H1 (cell line): ENCODE results near the gene CA10. TPM values are rescaled to one million over a fixed set of nuclear protein-coding genes. Genes with fewer than 3 reads are reported as not detected.

ENCODE experiments used
- CTCF ChIA-PET: fragments of 300-600 bp; sonication (Branson Sonifier 250); formaldehyde crosslinking; loops from one replicate; lab custom pipeline; 2021; ENCODE audit not compliant: partially characterized antibody; lab: Charles Lee
- POLR2A ChIA-PET: fragments of 300-600 bp; sonication (Branson Sonifier 250); formaldehyde crosslinking; loops from one replicate; lab custom pipeline; 2021; ENCODE audit warnings: inconsistent platforms; ENCODE audit not compliant: partially characterized antibody; lab: Charles Lee
- DNase-seq, 2 experiments: peaks; one replicate each; pipeline versions ENCODE4 v3.0.0 to v3.0.0-alpha.2; 2010 to 2022; ENCODE audit warnings: low spot score in 2 of 2, low read depth in 1 of 2, mixed read lengths in 1 of 2
- FAIRE-seq: peaks from 2 replicates; lab custom pipeline; 2011; peaks lifted over from hg19 to GRCh38; lab: Jason Lieb, UNC
- H2AFZ ChIP-seq: 2 replicates; pipeline ENCODE4 v1.8.1; 2012; ENCODE audit warnings: low read length, inconsistent platforms
- H2AK5ac ChIP-seq: 2 replicates; pipeline ENCODE4 v1.6.1; 2013; ENCODE audit warnings: low read depth, low read length
- H2BK120ac ChIP-seq: replicated peaks from 2 replicates; pipeline ENCODE3; 2013; ENCODE audit warnings: low read depth, low read length, inconsistent platforms
- H2BK12ac ChIP-seq: 2 replicates; pipeline ENCODE4 v1.6.1; 2013; ENCODE audit warnings: low read depth, low read length
- H2BK15ac ChIP-seq: 2 replicates; pipeline ENCODE4 v1.6.1; 2013; ENCODE audit warnings: low read length
- H2BK20ac ChIP-seq: 2 replicates; pipeline ENCODE4 v1.6.1; 2013; ENCODE audit warnings: low read length
- H2BK5ac ChIP-seq: 2 replicates; pipeline ENCODE4 v1.6.1; 2013; ENCODE audit warnings: low read depth, low read length
- H3K14ac ChIP-seq: 2 replicates; pipeline ENCODE4 v1.6.1; 2013; ENCODE audit warnings: inconsistent platforms; ENCODE audit not compliant: insufficient read length
- H3K18ac ChIP-seq: 2 replicates; pipeline ENCODE4 v1.6.1; 2013; ENCODE audit warnings: low read length; ENCODE audit errors: extremely low read depth
- H3K23ac ChIP-seq: 2 replicates; pipeline ENCODE4 v1.6.1; 2013; ENCODE audit warnings: inconsistent platforms; ENCODE audit not compliant: insufficient read length
- H3K23me2 ChIP-seq: 2 replicates; pipeline ENCODE4 v1.6.1; 2013; ENCODE audit warnings: low read depth, low read length
- H3K27ac ChIP-seq: 2 replicates; pipeline ENCODE4 v1.6.1; 2011; ENCODE audit warnings: low read depth, low read length, inconsistent platforms
- H3K27me3 ChIP-seq, 4 experiments: replicated peaks in 1 of 4; 1 replicate in 1 of 4; 2 replicates in 3 of 4; pipeline versions ENCODE4 v1.6.1 to v1.8.1; 2011 to 2013; ENCODE audit warnings: low read length in 3 of 4, mild to moderate bottlenecking in 3 of 4, inconsistent platforms in 2 of 4, mixed read lengths in 2 of 4, moderate library complexity in 1 of 4; ENCODE audit not compliant: control insufficient read depth in 3 of 4, insufficient read depth in 3 of 4; ENCODE audit errors: extremely low read depth in 1 of 4
- H3K36me3 ChIP-seq, 4 experiments: 2 replicates each; pipeline versions ENCODE4 v1.6.1 to v1.8.1; 2011 to 2013; ENCODE audit warnings: mild to moderate bottlenecking in 4 of 4, low read length in 3 of 4, moderate library complexity in 2 of 4, control low read depth in 1 of 4, inconsistent platforms in 1 of 4; ENCODE audit not compliant: insufficient read depth in 4 of 4, control insufficient read depth in 2 of 4
- H3K4ac ChIP-seq: replicated peaks from 2 replicates; pipeline ENCODE3; 2013; ENCODE audit warnings: low read length, low read depth, mixed read lengths, inconsistent platforms; ENCODE audit not compliant: insufficient read length
- H3K4me1 ChIP-seq, 4 experiments: replicated peaks in 1 of 4; 1 replicate in 1 of 4; 2 replicates in 3 of 4; pipeline versions ENCODE4 v1.6.1 to v1.8.1; 2011 to 2013; ENCODE audit warnings: low read length in 3 of 4, inconsistent platforms in 2 of 4, mixed read lengths in 1 of 4; ENCODE audit not compliant: insufficient read depth in 4 of 4, control insufficient read depth in 3 of 4
- H3K4me2 ChIP-seq, 2 experiments: 2 replicates each; pipeline versions ENCODE4 v1.6.1 to v1.8.1; 2011 to 2013; ENCODE audit warnings: low read depth in 2 of 2, low read length in 2 of 2, control low read depth in 1 of 2, inconsistent platforms in 1 of 2, mild to moderate bottlenecking in 1 of 2; ENCODE audit not compliant: insufficient read depth in 1 of 2
- H3K4me3 ChIP-seq, 4 experiments: fragments of 200-600, 300-600 bp in 1 of 4; sonication (generic), shearing (Covaris generic), sonication (Bioruptor Twin) in 1 of 4; 2 replicates each; pipeline versions ENCODE4 v1.5.1 to v1.8.1; 2011 to 2016; ENCODE audit warnings: low read length in 4 of 4, low read depth in 3 of 4, control low read depth in 2 of 4, inconsistent platforms in 2 of 4, mild to moderate bottlenecking in 2 of 4, mixed read lengths in 1 of 4, moderate library complexity in 1 of 4; ENCODE audit not compliant: insufficient read depth in 2 of 4; ENCODE audit errors: extremely low read depth in 1 of 4
- H3K56ac ChIP-seq: replicated peaks from 2 replicates; pipeline ENCODE3; 2013; ENCODE audit warnings: low read depth, mild to moderate bottlenecking, mixed read lengths, low read length, inconsistent platforms; ENCODE audit not compliant: insufficient read length
- H3K79me1 ChIP-seq: 2 replicates; pipeline ENCODE4 v1.6.1; 2013; ENCODE audit warnings: low read depth, low read length, control low read depth
- H3K79me2 ChIP-seq, 2 experiments: 2 replicates each; pipeline versions ENCODE4 v1.6.1 to v1.8.1; 2012 to 2013; ENCODE audit warnings: low read length in 2 of 2, mild to moderate bottlenecking in 2 of 2, inconsistent platforms in 1 of 2; ENCODE audit not compliant: insufficient read depth in 2 of 2, control insufficient read depth in 1 of 2
- H3K9ac ChIP-seq, 4 experiments: replicated peaks in 1 of 4; 1 replicate in 1 of 4; 2 replicates in 3 of 4; pipeline versions ENCODE4 v1.6.1 to v1.8.1; 2011 to 2013; ENCODE audit warnings: low read depth in 3 of 4, low read length in 3 of 4, control low read depth in 2 of 4, mild to moderate bottlenecking in 2 of 4, moderate library complexity in 2 of 4, inconsistent platforms in 1 of 4; ENCODE audit errors: extremely low read depth in 1 of 4
- H3K9me3 ChIP-seq, 2 experiments: 2 replicates each; pipeline versions ENCODE4 v1.6.1 to v1.8.1; 2012 to 2013; ENCODE audit warnings: mild to moderate bottlenecking in 2 of 2, moderate library complexity in 2 of 2, control low read depth in 1 of 2, inconsistent platforms in 1 of 2, low read depth in 1 of 2, low read length in 1 of 2, mixed read lengths in 1 of 2; ENCODE audit not compliant: insufficient read depth in 2 of 2
- H4K20me1 ChIP-seq, 2 experiments: replicated peaks in 1 of 2; 2 replicates each; pipeline versions ENCODE3 to v1.8.1; 2011 to 2013; ENCODE audit warnings: inconsistent platforms in 2 of 2, low read length in 2 of 2, mild to moderate bottlenecking in 1 of 2; ENCODE audit not compliant: insufficient read depth in 2 of 2, control insufficient read depth in 1 of 2
- H4K5ac ChIP-seq: 2 replicates; pipeline ENCODE4 v1.6.1; 2013; ENCODE audit warnings: low read length, low read depth, mixed read lengths, inconsistent platforms; ENCODE audit not compliant: insufficient read length
- H4K8ac ChIP-seq: 2 replicates; pipeline ENCODE4 v1.8.0; 2013; ENCODE audit warnings: mild to moderate bottlenecking, moderate library complexity, low read length, inconsistent platforms; ENCODE audit not compliant: insufficient read depth; ENCODE audit errors: extremely low read depth
- H4K91ac ChIP-seq: replicated peaks from 2 replicates; pipeline ENCODE3; 2013; ENCODE audit warnings: low read length, mixed read lengths, inconsistent platforms; ENCODE audit not compliant: insufficient read length
- BRCA1 ChIP-seq: IDR thresholded peaks from 2 replicates; pipeline ENCODE4 v1.6.1; 2012; ENCODE audit warnings: low read depth, low read length, improper control_type of control experiment
- CEBPB ChIP-seq: IDR thresholded peaks from 2 replicates; pipeline ENCODE4 v1.6.1; 2012; ENCODE audit warnings: low read depth, low read length
- EGR1 ChIP-seq: IDR thresholded peaks from 2 replicates; pipeline ENCODE4 v1.6.1; 2011; ENCODE audit warnings: low read depth, low read length, borderline replicate concordance
- JUN ChIP-seq: IDR thresholded peaks from 2 replicates; pipeline ENCODE4 v1.6.1; 2011; ENCODE audit warnings: low read depth, mild to moderate bottlenecking, improper control_type of control experiment, low read length
- KDM5A ChIP-seq: fragments of 200-600 bp; IDR thresholded peaks from 2 replicates; pipeline ENCODE4 v1.7.1; 2012; ENCODE audit warnings: mild to moderate bottlenecking, low read length, inconsistent platforms, mixed read lengths
- SUZ12 ChIP-seq: fragments of 200-600 bp; sonication (generic); IDR thresholded peaks from 2 replicates; pipeline ENCODE4 v1.6.1; 2012; ENCODE audit warnings: mild to moderate bottlenecking, inconsistent platforms, low read length, moderate library complexity, mixed read lengths
- WGBS, 2 experiments: shearing (Covaris generic) in 1 of 2; methylation state at CpG; one replicate each; pipeline versions ENCODE4 v1.1.6 to v1.1.7; 2013 to 2015; ENCODE audit warnings: low lambda C conversion rate in 2 of 2, mixed read lengths in 2 of 2, inconsistent platforms in 1 of 2, low coverage in 1 of 2, missing lambda C conversion rate in 1 of 2; ENCODE audit not compliant: insufficient replicate concordance in 2 of 2, insufficient coverage in 1 of 2, insufficient read length in 1 of 2; ENCODE audit errors: extremely low coverage in 1 of 2, missing lambda C conversion rate in 1 of 2; 5-methylcytosine and 5-hydroxymethylcytosine counted together
- polyA plus RNA-seq, 7 experiments: library from polyadenylated mRNA; depleted of rRNA in 3 of 7; stranded (reverse) in 5 of 7; unstranded in 2 of 7; fragments of >200 nt in 5 of 7; fragments of 200-250 nt in 2 of 7; gene quantifications; 1 replicate in 5 of 7; 2 replicates in 1 of 7; 4 replicates in 1 of 7; pipeline versions ENCODE4 v1.2.1 to v1.2.3, GENCODE V29; 2011 to 2013; ENCODE audit warnings: missing spikeins in 2 of 7, mixed read lengths in 2 of 7
- total RNA-seq: library from RNA; stranded (reverse); fragmentation: NEBNext Ultra II Directional; extraction: Animal tissue kit (Norgen Biotek cat#: 25700); gene quantifications from 2 replicates; pipeline ENCODE4 v1.2.1, GENCODE V29; 2021

CA10 gene
- total and polyA plus RNA-seq, 2 of the 8 experiments (the other 6 are each of a cell fraction or from before 2014, with no cell fraction given): 0.60 to 0.63 TPM

DNA sequence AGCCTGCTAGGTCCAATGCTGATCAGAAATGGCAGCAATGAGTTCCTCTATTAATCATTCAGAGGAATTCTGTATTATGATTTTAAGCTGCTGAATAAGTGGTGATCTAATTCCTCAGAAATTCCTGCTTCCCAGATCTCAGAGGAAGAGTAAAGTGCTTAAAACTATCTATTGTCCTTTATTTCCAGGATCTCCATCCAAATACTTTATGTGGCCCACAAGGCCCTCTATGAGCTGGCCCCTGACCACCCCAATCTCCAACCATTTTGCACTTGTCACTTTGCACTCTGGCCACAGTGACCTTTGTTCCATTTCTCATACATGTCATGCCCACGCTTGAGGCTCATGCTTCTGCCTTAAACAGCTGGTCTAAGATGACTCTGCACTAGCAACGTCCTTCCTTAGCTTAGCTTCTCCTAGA lies 93.7 kb downstream of the CA10 start:
- no peak overlapping the region for H3K27ac ChIP-seq
- POLR2A ChIA-PET: no interaction called here
- H3K18ac ChIP-seq: no peak overlapping the region
- no peak overlapping the region for H3K4ac ChIP-seq
- H3K79me1 ChIP-seq: no peaks in the 10 kb centered on the region
- peaks cover 16 to 31% of the 10 kb centered on the region in 2 experiments for H3K9me3 ChIP-seq
- DNase-seq: no peak
- FAIRE-seq: no peak
- no peaks in the 10 kb centered on the region for H3K79me2 ChIP-seq
- H2BK5ac ChIP-seq: no peak overlapping the region
- no peak overlapping the region for H2BK15ac ChIP-seq
- no peak overlapping the region for H3K14ac ChIP-seq
- no peak overlapping the region for H4K5ac ChIP-seq
- H2BK120ac ChIP-seq: no peak overlapping the region
- no peak overlapping the region for H3K4me3 ChIP-seq
- H3K23me2 ChIP-seq: no peaks in the 10 kb centered on the region
- TF ChIP-seq SUZ12 (no peak), KDM5A (no peak), CEBPB (no peak), EGR1 (no peak), BRCA1 (no peak), JUN (no peak)
- H3K56ac ChIP-seq: no peak overlapping the region
- CTCF ChIA-PET: no interaction called here
- H2AFZ ChIP-seq: no peak overlapping the region
- H3K36me3 ChIP-seq: no peaks in the 10 kb centered on the region
- no peaks in the 10 kb centered on the region for H3K4me1 ChIP-seq
- WGBS, 2 experiments: 83% methylated on average over 2 of the region's 2 CpGs; no CpG with 5 or more reads in 1 of the 2 experiments
- H3K9ac ChIP-seq: no peak overlapping the region
- no peak overlapping the region for H4K91ac ChIP-seq
- no peak overlapping the region for H3K23ac ChIP-seq
- no peak overlapping the region for H3K4me2 ChIP-seq
- no peaks in the 10 kb centered on the region for H4K20me1 ChIP-seq
- H3K27me3 ChIP-seq: no peaks in the 10 kb centered on the region
- H4K8ac ChIP-seq: no peak overlapping the region
- no peak overlapping the region for H2BK12ac ChIP-seq
- no peak overlapping the region for H2BK20ac ChIP-seq
- H2AK5ac ChIP-seq: no peak overlapping the region
